Ovary (tissue), 3 donors: ENCODE data around the gene KCNQ5.

Source experiments
- EP300 ChIP-seq: sonication (generic); formaldehyde crosslinking; IDR thresholded peaks from one replicate; pipeline ENCODE4 v1.6.1; 2017; ENCODE audit warnings: antibody characterized with exemption
- POLR2A ChIP-seq: fragments of 450-650 bp; IDR thresholded peaks from one replicate; pipeline ENCODE4 v1.6.1; 2017; ENCODE audit warnings: antibody characterized with exemption, mild to moderate bottlenecking, moderate library complexity
- TF ChIP-seq, protein P1 (sequence below), 3 donors: fragments of 450-650 bp in 2 of 3; fragments of 200-600 bp in 1 of 3; IDR thresholded peaks; one replicate each; pipeline versions ENCODE4 v1.5.1 to v1.8.0; 2016 to 2022; ENCODE audit warnings: antibody characterized with exemption in 3 of 3, mild to moderate bottlenecking in 1 of 3
- donor health status: DM: no; HTN: no; CAD: no.

DNA sequence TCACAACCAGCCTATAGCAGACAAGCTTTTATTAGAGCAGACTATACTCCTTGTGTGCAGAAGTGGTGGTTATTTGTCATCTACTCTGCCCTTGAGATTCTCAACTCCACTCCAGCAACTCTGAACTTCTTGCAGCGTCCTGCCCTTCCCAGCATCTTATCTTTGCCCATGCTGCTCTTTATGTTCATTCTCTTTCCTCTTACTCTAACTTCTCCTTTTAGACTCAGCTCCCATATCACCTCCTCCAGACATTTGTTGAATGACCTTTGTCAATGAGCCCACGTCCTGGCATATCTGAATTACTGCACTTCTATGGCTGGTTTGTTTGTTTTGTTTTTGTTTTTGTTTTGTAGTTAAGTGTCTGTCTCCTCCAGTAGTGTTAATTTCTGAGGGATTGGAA is 81.2 kb downstream of the KCNQ5 start:
- TF ChIP-seq, protein P1, sequence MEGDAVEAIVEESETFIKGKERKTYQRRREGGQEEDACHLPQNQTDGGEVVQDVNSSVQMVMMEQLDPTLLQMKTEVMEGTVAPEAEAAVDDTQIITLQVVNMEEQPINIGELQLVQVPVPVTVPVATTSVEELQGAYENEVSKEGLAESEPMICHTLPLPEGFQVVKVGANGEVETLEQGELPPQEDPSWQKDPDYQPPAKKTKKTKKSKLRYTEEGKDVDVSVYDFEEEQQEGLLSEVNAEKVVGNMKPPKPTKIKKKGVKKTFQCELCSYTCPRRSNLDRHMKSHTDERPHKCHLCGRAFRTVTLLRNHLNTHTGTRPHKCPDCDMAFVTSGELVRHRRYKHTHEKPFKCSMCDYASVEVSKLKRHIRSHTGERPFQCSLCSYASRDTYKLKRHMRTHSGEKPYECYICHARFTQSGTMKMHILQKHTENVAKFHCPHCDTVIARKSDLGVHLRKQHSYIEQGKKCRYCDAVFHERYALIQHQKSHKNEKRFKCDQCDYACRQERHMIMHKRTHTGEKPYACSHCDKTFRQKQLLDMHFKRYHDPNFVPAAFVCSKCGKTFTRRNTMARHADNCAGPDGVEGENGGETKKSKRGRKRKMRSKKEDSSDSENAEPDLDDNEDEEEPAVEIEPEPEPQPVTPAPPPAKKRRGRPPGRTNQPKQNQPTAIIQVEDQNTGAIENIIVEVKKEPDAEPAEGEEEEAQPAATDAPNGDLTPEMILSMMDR (IDR thresholded peaks at IDR 0.05): no peak
- TF ChIP-seq POLR2A (no peak), EP300 (no peak)
